ENCODE results near the gene PIK3R3.

PIK3R3 gene

DNA sequence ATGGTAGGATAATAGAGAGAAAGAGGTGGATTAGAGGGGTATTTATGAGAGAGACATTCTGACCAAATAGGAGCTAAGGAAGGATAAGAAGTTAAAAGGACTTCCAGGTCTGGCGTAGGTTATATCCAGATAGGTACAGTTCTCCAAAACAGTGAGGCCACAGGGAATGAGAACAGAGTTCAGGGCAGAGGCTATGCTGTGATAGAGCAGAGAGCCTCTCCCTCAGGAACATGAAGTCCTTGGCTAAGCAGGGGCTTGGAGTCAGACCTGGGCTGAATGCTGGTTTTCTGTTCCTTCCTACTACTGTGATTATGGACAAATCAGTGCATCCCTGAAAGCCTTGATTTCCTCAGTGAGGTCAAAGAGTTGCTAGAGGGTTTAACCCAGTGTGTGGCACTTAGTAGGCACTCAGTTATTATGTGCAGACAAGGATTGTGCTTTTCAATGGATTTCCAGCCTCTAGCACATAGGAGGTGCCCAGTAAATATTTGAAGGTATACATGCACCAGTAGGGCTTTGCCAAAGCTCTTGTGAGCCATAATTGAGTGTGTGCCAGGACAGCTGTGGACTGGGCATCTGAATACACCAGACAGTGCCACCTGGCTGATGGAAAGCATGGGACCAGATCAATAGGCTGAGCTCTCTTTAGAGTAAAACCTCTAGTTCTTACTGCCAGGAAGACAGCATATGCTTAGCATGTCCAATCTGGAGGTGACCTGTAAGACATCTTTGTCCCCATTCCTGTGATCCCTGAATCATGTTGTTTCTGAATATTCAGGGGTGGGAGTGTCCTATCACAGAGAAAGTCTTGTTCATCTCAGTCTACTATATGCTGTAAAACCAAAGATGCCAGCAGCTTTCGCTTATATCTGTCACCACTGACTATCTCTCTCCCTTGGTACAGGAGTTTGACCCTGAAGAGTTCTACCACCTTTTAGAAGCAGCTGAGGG, 111.1 kb downstream of the PIK3R3 start:
- H3K4me1 ChIP-seq (ENCODE audit: control insufficient read depth, insufficient read depth, low read length), result no peaks in the 10 kb centered on the region
- H3K27ac ChIP-seq (ENCODE audit: low read depth, low read length), result no peak overlapping the region
- no peak overlapping the region for H3K9ac ChIP-seq (ENCODE audit: low read length)
- peaks cover 3% of the 10 kb centered on the region for H3K36me3 ChIP-seq (ENCODE audit: control insufficient read depth, insufficient read depth, low read length)
- no peak overlapping the region for H3K4me3 ChIP-seq (ENCODE audit: low read length)
- no peaks in the 10 kb centered on the region for H3K27me3 ChIP-seq (ENCODE audit: control insufficient read depth, insufficient read depth, low read length)

DNA sequence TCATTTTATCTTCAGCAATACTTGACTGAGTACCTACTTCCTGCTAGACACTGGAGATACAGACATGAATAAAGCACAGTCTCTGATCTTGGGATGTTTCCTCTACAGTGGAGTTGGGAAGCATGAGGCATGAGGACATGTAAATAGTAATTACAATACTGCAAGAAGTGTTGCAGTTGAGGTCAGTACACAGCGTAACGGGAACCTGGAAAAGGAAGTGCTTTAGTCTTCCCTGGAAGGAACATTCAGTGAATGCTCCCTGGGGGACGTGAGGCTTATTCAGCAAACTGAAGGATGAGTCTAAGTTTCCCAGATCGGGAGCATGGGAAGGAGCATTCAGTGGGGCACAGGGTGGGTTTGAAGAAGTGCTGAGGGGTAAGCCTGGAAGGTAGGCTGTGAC, 112.4 kb downstream of the PIK3R3 start:
- Histone ChIP-seq H3K27me3 (ENCODE audit: control insufficient read depth, insufficient read depth, low read length) (no peaks in the 10 kb centered on the region), H3K36me3 (ENCODE audit: control insufficient read depth, insufficient read depth, low read length) (peaks cover 3% of the 10 kb centered on the region), H3K27ac (ENCODE audit: low read depth, low read length) (no peak overlapping the region), H3K9ac (ENCODE audit: low read length) (no peak overlapping the region), H3K4me3 (ENCODE audit: low read length) (no peak overlapping the region), H3K4me1 (ENCODE audit: control insufficient read depth, insufficient read depth, low read length) (no peaks in the 10 kb centered on the region)

DNA sequence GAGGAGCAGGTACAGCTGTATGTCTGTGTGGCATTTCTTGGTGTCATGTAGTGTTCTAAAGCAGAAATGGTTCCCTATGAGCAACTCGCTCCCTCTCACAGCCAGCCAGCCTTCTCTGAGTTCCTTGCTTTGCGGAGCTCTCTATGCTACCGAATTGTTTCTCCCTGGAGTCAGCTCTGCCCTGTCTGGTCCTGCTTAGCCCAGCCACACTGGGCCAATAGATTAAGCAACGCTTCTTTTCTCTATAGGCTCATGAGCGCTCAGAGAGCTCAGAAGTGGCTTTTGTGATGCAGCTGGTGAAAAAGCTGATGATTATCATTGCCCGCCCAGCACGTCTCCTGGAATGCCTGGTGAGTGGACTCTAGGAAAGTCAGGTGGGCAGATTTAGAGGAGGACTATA, 113.1 kb downstream of the PIK3R3 start:
- Histone ChIP-seq H3K36me3 (ENCODE audit: control insufficient read depth, insufficient read depth, low read length) (peaks cover 3% of the 10 kb centered on the region), H3K27me3 (ENCODE audit: control insufficient read depth, insufficient read depth, low read length) (no peaks in the 10 kb centered on the region), H3K4me3 (ENCODE audit: low read length) (no peak overlapping the region), H3K9ac (ENCODE audit: low read length) (no peak overlapping the region), H3K4me1 (ENCODE audit: control insufficient read depth, insufficient read depth, low read length) (no peaks in the 10 kb centered on the region), H3K27ac (ENCODE audit: low read depth, low read length) (no peak overlapping the region)

DNA sequence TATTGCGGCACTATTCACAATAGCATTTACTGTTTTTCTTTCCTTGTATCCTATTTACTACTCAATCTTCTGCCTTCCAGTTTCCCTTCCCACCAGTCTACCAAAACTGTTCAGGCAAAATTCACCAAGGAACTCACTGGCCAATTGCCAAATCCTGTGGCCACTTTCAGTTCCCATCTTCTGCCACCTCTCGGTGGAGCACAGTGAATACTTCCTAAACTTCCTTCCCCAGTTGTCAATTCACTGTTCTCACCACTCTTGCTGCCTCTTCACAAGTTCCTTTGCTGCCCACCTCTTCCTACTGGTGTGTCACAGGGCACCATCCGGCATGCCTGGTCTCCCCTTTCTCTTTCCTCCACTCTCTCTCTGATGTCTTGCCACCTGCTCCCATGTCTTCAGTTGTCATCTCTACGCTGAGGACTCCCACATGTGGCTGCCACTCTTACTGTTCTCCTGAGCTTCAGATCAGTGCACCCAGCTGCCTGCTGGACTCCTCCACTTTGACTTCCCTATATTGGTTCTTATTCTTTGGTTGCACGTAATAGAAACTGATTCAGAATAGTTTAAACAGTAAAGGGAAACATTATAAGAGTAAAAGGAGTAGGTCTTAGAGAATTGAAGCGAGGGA, 114.4 kb downstream of the PIK3R3 start:
- Histone ChIP-seq H3K4me3 (ENCODE audit: low read length) (no peak overlapping the region), H3K9ac (ENCODE audit: low read length) (no peak overlapping the region), H3K36me3 (ENCODE audit: control insufficient read depth, insufficient read depth, low read length) (peaks cover under 1% of the 10 kb centered on the region), H3K27me3 (ENCODE audit: control insufficient read depth, insufficient read depth, low read length) (no peaks in the 10 kb centered on the region), H3K4me1 (ENCODE audit: control insufficient read depth, insufficient read depth, low read length) (no peaks in the 10 kb centered on the region), H3K27ac (ENCODE audit: low read depth, low read length) (no peak overlapping the region)

DNA sequence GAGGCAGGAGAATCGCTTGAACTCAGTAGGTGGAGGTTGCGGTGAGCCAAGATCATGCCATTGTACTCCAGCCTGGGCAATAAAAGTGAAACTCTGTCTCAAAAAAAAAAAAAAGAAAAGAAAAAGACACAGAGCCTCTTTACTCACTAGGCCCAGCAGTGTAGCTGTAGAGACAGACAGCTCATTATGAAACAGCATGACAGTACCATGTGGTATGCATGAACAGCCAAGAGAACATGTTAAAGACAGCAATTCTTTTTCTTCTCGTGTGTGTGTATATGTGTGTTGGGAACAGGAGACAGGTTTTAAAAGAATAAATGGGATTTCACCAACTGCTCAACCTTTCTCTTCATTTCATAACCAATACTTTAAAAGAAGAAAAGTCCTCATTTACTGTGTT, 118.8 kb downstream of the PIK3R3 start:
- no peaks in the 10 kb centered on the region for H3K4me1 ChIP-seq (ENCODE audit: control insufficient read depth, insufficient read depth, low read length)
- peaks cover 6% of the 10 kb centered on the region for H3K36me3 ChIP-seq (ENCODE audit: control insufficient read depth, insufficient read depth, low read length)
- no peak overlapping the region for H3K27ac ChIP-seq (ENCODE audit: low read depth, low read length)
- no peak overlapping the region for H3K4me3 ChIP-seq (ENCODE audit: low read length)
- no peak overlapping the region for H3K9ac ChIP-seq (ENCODE audit: low read length)
- no peaks in the 10 kb centered on the region for H3K27me3 ChIP-seq (ENCODE audit: control insufficient read depth, insufficient read depth, low read length)

DNA sequence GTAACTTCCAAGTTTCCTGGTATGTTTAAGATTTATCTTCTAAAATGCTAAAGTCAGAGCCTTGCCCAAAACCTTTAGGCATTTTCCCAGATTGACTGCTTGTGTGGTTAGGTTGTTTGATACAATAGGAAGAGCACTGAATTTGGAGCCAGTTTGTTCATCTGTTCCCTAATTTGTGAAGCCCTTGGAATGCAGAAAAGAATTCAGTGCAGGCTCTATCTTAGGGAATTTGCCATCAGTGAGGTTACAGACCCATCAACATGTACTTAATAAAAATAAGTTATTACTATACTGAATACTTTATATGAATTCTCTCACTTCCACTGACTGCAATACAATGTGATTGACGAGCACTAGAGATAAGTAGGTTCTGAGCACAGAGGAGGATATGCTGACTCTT, 120.2 kb downstream of the PIK3R3 start:
- no peak overlapping the region for H3K27ac ChIP-seq (ENCODE audit: low read depth, low read length)
- no peak overlapping the region for H3K4me3 ChIP-seq (ENCODE audit: low read length)
- H3K27me3 ChIP-seq (ENCODE audit: control insufficient read depth, insufficient read depth, low read length), result no peaks in the 10 kb centered on the region
- no peak overlapping the region for H3K9ac ChIP-seq (ENCODE audit: low read length)
- H3K4me1 ChIP-seq (ENCODE audit: control insufficient read depth, insufficient read depth, low read length), result no peaks in the 10 kb centered on the region
- peaks cover 10% of the 10 kb centered on the region for H3K36me3 ChIP-seq (ENCODE audit: control insufficient read depth, insufficient read depth, low read length)

DNA sequence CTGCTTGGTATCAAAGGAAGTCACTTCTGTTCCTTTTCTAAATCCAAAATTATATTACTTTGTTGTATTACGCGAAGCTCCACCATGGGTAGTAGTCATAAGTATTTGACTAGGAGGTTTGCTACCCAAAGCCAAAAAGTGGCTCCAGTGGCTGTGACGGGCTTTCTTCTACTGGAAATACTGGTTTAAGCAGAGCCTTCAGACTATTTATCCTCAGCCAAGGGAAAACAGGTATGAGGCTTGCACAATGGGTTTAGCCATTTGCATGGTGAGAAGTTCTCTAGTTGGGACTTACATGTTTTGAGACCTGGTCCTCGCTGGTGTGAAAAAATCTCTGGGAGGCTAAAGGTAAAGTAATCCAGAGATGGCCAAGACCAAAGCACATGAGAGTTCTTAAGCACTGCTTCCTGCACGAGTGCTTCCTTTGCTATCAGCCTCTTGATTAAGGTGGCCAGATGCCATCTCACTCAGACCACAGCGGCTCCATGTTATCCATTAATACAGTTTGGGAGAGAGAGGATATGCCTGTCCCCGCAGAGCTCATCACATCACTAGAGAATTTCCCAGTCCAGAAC, 121.2 kb downstream of the PIK3R3 start:
- H3K27me3 ChIP-seq (ENCODE audit: control insufficient read depth, insufficient read depth, low read length), result no peaks in the 10 kb centered on the region
- no peaks in the 10 kb centered on the region for H3K4me1 ChIP-seq (ENCODE audit: control insufficient read depth, insufficient read depth, low read length)
- no peak overlapping the region for H3K27ac ChIP-seq (ENCODE audit: low read depth, low read length)
- no peak overlapping the region for H3K4me3 ChIP-seq (ENCODE audit: low read length)
- no peak overlapping the region for H3K9ac ChIP-seq (ENCODE audit: low read length)
- H3K36me3 ChIP-seq (ENCODE audit: control insufficient read depth, insufficient read depth, low read length), result peaks cover 10% of the 10 kb centered on the region

DNA sequence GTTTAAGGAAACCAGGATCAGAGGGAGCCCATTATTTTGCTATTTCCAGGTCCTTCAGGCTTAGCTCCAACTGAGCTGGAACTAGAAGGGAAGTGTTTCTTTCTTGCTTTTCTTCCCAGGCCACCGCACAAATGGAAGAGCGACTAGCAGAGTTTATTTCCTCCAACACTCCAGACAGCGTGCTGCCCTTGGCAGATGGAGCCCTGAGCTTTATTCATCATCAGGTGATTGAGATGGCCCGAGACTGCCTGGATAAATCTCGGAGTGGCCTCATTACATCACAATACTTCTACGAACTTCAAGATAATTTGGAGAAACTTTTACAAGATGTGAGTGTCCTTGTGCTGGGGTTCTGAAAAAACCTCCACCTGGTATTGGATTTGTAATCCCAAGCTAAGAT, 121.8 kb downstream of the PIK3R3 start:
- peaks cover 10% of the 10 kb centered on the region for H3K36me3 ChIP-seq (ENCODE audit: control insufficient read depth, insufficient read depth, low read length)
- no peak overlapping the region for H3K27ac ChIP-seq (ENCODE audit: low read depth, low read length)
- H3K4me1 ChIP-seq (ENCODE audit: control insufficient read depth, insufficient read depth, low read length), result no peaks in the 10 kb centered on the region
- no peaks in the 10 kb centered on the region for H3K27me3 ChIP-seq (ENCODE audit: control insufficient read depth, insufficient read depth, low read length)
- H3K4me3 ChIP-seq (ENCODE audit: low read length), result no peak overlapping the region
- no peak overlapping the region for H3K9ac ChIP-seq (ENCODE audit: low read length)

DNA sequence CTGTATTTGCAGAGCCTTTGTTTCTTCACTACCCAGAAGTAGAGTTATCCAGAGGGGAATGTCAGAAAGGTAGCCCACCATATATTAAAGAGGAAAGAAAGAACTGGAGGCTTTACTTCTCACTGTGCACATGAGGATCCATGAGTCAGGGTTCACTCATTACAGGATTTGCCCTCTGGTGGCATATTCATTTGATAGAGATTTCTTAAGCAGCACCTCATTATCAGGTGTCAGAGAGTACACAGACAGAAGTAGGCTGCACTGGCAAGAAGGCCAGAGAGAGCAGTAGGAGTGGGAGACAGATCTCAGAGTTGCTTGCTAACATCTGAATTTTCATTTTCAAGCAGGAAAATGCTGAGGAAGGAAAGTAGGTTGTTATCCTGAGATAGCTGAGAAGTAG, 123.8 kb downstream of the PIK3R3 start:
- no peaks in the 10 kb centered on the region for H3K27me3 ChIP-seq (ENCODE audit: control insufficient read depth, insufficient read depth, low read length)
- no peak overlapping the region for H3K4me3 ChIP-seq (ENCODE audit: low read length)
- H3K4me1 ChIP-seq (ENCODE audit: control insufficient read depth, insufficient read depth, low read length), result no peaks in the 10 kb centered on the region
- H3K36me3 ChIP-seq (ENCODE audit: control insufficient read depth, insufficient read depth, low read length), result peaks cover 10% of the 10 kb centered on the region
- H3K9ac ChIP-seq (ENCODE audit: low read length), result no peak overlapping the region
- no peak overlapping the region for H3K27ac ChIP-seq (ENCODE audit: low read depth, low read length)

DNA sequence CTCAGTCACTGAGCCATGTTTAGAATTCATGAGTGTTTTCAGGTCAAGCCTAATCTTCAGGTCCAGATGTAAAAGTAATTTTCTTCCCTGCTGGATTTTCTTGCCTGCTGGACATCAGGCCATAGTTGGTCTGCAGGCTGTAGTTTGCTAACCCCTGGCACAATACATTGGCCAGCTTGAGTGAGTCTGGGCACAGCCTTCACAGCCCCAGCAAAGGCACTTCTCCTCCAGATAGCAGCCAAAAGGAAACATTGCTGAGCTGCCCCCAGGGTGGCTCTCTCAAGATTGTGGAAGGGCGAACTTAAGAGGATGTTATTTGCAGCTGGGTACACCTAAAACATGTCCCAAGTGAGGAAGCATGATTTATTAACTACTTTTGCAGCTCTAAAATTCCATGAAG, 126.8 kb downstream of the PIK3R3 start:
- Histone ChIP-seq H3K9ac (ENCODE audit: low read length) (no peak overlapping the region), H3K27me3 (ENCODE audit: control insufficient read depth, insufficient read depth, low read length) (no peaks in the 10 kb centered on the region), H3K27ac (ENCODE audit: low read depth, low read length) (no peak overlapping the region), H3K36me3 (ENCODE audit: control insufficient read depth, insufficient read depth, low read length) (peaks cover 5% of the 10 kb centered on the region), H3K4me1 (ENCODE audit: control insufficient read depth, insufficient read depth, low read length) (no peaks in the 10 kb centered on the region), H3K4me3 (ENCODE audit: low read length) (no peak overlapping the region)

DNA sequence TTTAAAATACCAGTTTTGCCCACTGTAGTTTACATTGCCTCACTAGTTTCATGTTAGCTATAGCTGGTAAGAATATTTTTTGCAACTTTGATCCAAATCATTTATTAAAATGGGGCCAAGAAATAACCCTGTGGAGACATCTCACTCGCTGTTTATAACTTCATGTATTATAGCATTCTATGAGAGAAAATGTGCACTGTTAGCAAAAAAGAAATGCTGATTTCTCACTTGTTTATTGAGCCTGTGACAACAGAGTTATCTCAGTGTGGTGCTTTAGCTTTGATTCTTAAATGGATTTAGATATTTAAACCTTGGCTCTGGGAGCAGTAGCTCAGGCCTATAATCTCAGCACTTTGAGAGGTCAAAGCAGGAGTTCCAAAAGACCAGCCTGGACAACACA, 127.9 kb downstream of the PIK3R3 start:
- Histone ChIP-seq H3K27ac (ENCODE audit: low read depth, low read length) (no peak overlapping the region), H3K36me3 (ENCODE audit: control insufficient read depth, insufficient read depth, low read length) (peaks cover 7% of the 10 kb centered on the region), H3K4me1 (ENCODE audit: control insufficient read depth, insufficient read depth, low read length) (no peaks in the 10 kb centered on the region), H3K9ac (ENCODE audit: low read length) (no peak overlapping the region), H3K27me3 (ENCODE audit: control insufficient read depth, insufficient read depth, low read length) (no peaks in the 10 kb centered on the region), H3K4me3 (ENCODE audit: low read length) (no peak overlapping the region)

DNA sequence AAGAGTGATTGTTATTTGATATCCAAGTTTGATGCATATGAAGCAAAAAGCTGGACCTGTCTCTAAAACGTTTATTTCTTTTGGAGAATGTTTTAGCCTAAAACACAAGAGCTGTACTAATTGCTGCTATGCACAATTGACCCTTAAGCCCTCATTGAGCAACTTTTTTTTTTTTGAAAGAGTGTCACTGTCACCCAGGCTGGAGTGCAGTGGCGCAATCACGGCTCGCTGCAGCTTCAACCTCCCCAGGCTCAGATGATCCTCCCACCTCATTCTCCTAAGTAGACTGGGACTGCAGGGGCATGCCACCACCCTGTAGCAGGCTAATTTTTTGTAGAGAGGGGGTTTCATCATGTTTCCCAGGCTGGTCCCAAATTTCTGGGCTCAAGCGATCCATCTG, 129.1 kb downstream of the PIK3R3 start:
- no peak overlapping the region for H3K4me3 ChIP-seq (ENCODE audit: low read length)
- H3K36me3 ChIP-seq (ENCODE audit: control insufficient read depth, insufficient read depth, low read length), result peaks cover 3% of the 10 kb centered on the region
- no peak overlapping the region for H3K9ac ChIP-seq (ENCODE audit: low read length)
- no peaks in the 10 kb centered on the region for H3K27me3 ChIP-seq (ENCODE audit: control insufficient read depth, insufficient read depth, low read length)
- H3K27ac ChIP-seq (ENCODE audit: low read depth, low read length), result no peak overlapping the region
- no peaks in the 10 kb centered on the region for H3K4me1 ChIP-seq (ENCODE audit: control insufficient read depth, insufficient read depth, low read length)

Measured in rectal smooth muscle tissue (tissue), 1 donor.